Loucy (cell line): ENCODE measurements around the gene CDH22.

Experiments used
- H2AFZ ChIP-seq: fragments of 200-600 bp; sonication (generic); 2 replicates; pipeline ENCODE4 v1.6.0; 2016; ENCODE audit warnings: antibody characterized with exemption, mild to moderate bottlenecking, low read length, moderate library complexity
- H3F3A ChIP-seq: fragments of 200-600 bp; 2 replicates; pipeline ENCODE4 v1.6.0; 2016; ENCODE audit warnings: antibody characterized with exemption, low read depth, mild to moderate bottlenecking
- H3K27me3 ChIP-seq: fragments of 200-600 bp; sonication (generic); 2 replicates; pipeline ENCODE4 v1.6.1; 2014; ENCODE audit warnings: low read length, mild to moderate bottlenecking; ENCODE audit not compliant: insufficient read depth, poor library complexity, severe bottlenecking
- H3K36me3 ChIP-seq: fragments of 200-600 bp; sonication (generic); 2 replicates; pipeline ENCODE4 v1.6.1; 2016; ENCODE audit warnings: low read length; ENCODE audit not compliant: insufficient read depth
- H3K4me1 ChIP-seq: fragments of 200-600 bp; sonication (generic); 2 replicates; pipeline ENCODE4 v1.5.1; 2014; ENCODE audit warnings: low read length, mild to moderate bottlenecking; ENCODE audit not compliant: insufficient read depth, poor library complexity, severe bottlenecking
- H3K4me2 ChIP-seq: fragments of 200-600 bp; sonication (generic); 2 replicates; pipeline ENCODE4 v1.6.0; 2014; ENCODE audit warnings: antibody characterized with exemption, low read length, low read depth, mild to moderate bottlenecking; ENCODE audit not compliant: poor library complexity, severe bottlenecking
- H3K4me3 ChIP-seq: fragments of 200-600 bp; sonication (generic); 2 replicates; pipeline ENCODE4 v1.5.1; 2014; ENCODE audit warnings: low read length, mild to moderate bottlenecking, mixed read lengths; ENCODE audit not compliant: poor library complexity, severe bottlenecking
- H3K79me2 ChIP-seq: fragments of 200-600 bp; sonication (generic); 2 replicates; pipeline ENCODE4 v1.6.1; 2014; ENCODE audit warnings: low read length; ENCODE audit not compliant: insufficient read depth
- H3K9ac ChIP-seq: fragments of 200-600 bp; sonication (generic); 2 replicates; pipeline ENCODE4 v1.6.0; 2014; ENCODE audit warnings: mild to moderate bottlenecking, low read depth, low read length, moderate library complexity; ENCODE audit not compliant: poor library complexity, severe bottlenecking
- H3K9me2 ChIP-seq: fragments of 200-600 bp; sonication (generic); replicated peaks from 2 replicates; pipeline ENCODE4 v1.6.1; 2016; ENCODE audit warnings: low read depth, low read length, mixed read lengths
- H3K9me3 ChIP-seq: fragments of 200-600 bp; sonication (generic); 2 replicates; pipeline ENCODE4 v1.6.1; 2014; ENCODE audit warnings: mild to moderate bottlenecking, antibody characterized with exemption, low read length, low read depth; ENCODE audit not compliant: insufficient read depth
- H4K20me1 ChIP-seq: fragments of 200-600 bp; sonication (generic); 2 replicates; pipeline ENCODE4 v1.6.0; 2014; ENCODE audit warnings: antibody characterized with exemption, low read length, mild to moderate bottlenecking; ENCODE audit not compliant: insufficient read depth, poor library complexity, severe bottlenecking
- EZH2phosphoT487 ChIP-seq: fragments of 200-600 bp; IDR thresholded peaks from 2 replicates; pipeline ENCODE4 v1.6.1; 2018; ENCODE audit warnings: antibody characterized with exemption, mild to moderate bottlenecking, moderate library complexity, borderline replicate concordance
- TF ChIP-seq, protein P1 (sequence below): fragments of 200-600 bp; sonication (generic); conservative IDR thresholded peaks from 2 replicates; pipeline ENCODE4 v1.5.1; 2014; ENCODE audit warnings: mild to moderate bottlenecking, antibody characterized with exemption, low read length

The CDH22 gene

DNA sequence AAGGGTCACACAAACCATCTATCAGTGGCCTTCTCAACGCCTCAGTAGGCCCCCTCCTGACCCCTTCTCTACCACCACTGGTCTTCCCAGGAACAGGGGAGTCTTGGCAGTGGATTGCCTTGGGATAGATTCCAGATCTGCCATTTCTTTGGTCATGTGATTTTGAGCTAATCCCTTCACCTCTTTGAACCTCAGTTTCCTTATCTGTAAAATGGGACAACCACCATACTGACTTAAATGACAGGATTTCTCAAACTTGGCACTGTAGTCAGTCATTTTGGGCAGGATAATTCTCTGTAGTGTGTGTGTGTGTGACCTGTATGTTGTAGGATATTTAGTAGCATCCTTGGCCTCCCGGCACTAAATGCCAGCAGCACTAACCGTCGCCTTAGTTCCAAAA, 89.1 kb downstream of the CDH22 start:
- Histone ChIP-seq H3K4me2 (no peak overlapping the region), H3K4me1 (no peaks in the 10 kb centered on the region), H4K20me1 (no peaks in the 10 kb centered on the region), H3K4me3 (no peak overlapping the region), H3K36me3 (no peaks in the 10 kb centered on the region), H3F3A (no peaks in the 10 kb centered on the region), H3K79me2 (no peaks in the 10 kb centered on the region), H3K9me2 (no peaks in the 10 kb centered on the region), H3K9ac (no peak overlapping the region), H3K27me3 (no peaks in the 10 kb centered on the region), H3K9me3 (no peaks in the 10 kb centered on the region), H2AFZ (no peak overlapping the region)
- no peak for TF ChIP-seq EZH2phosphoT487
- TF ChIP-seq, protein P1, sequence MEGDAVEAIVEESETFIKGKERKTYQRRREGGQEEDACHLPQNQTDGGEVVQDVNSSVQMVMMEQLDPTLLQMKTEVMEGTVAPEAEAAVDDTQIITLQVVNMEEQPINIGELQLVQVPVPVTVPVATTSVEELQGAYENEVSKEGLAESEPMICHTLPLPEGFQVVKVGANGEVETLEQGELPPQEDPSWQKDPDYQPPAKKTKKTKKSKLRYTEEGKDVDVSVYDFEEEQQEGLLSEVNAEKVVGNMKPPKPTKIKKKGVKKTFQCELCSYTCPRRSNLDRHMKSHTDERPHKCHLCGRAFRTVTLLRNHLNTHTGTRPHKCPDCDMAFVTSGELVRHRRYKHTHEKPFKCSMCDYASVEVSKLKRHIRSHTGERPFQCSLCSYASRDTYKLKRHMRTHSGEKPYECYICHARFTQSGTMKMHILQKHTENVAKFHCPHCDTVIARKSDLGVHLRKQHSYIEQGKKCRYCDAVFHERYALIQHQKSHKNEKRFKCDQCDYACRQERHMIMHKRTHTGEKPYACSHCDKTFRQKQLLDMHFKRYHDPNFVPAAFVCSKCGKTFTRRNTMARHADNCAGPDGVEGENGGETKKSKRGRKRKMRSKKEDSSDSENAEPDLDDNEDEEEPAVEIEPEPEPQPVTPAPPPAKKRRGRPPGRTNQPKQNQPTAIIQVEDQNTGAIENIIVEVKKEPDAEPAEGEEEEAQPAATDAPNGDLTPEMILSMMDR: no peak

DNA sequence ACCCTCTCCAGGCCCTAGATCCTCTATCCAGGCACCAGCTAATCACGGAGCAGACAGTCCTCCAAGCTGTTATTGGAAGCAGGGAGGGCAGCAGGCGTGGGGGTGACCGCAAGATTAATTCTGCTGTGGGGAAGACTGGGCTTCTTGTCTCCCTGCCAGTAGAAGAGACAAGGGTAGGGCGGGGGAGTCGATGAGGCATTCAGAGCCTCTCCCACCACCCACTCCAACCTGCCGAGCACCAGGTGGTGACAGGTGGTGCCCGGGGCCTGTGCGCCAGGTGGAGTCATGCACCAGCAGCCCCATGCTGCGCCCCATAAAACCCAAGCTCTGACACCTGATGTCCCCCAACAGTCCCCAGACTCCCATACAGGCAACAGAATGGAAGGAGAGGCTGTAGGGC, 89.6 kb downstream of the CDH22 start:
- Histone ChIP-seq H3K79me2 (no peaks in the 10 kb centered on the region), H3K36me3 (no peaks in the 10 kb centered on the region), H3K4me2 (no peak overlapping the region), H3K9ac (no peak overlapping the region), H3K9me2 (no peaks in the 10 kb centered on the region), H3K4me3 (no peak overlapping the region), H3F3A (no peaks in the 10 kb centered on the region), H3K9me3 (no peaks in the 10 kb centered on the region), H4K20me1 (no peaks in the 10 kb centered on the region), H3K27me3 (no peaks in the 10 kb centered on the region), H2AFZ (no peak overlapping the region), H3K4me1 (no peaks in the 10 kb centered on the region)
- TF ChIP-seq EZH2phosphoT487: no peak
- TF ChIP-seq, protein P1: no peak

DNA sequence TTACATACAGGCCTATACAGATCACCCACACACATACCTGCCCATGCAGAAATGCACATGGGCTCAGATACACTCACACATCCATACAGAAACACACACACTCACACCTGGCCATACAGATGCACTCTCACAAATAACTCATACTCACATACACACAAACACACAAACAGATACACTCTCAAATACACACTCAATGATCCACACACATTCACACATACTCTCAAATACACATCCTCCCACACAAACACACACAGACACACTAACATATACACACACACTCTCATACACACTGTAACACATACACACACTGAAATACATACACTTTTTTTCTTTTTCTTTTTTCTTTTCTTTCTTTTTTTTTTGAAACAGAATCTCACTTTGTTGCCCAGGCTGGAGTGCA, 90.7 kb downstream of the CDH22 start:
- Histone ChIP-seq H2AFZ (no peak overlapping the region), H3K36me3 (no peaks in the 10 kb centered on the region), H3K9me3 (no peaks in the 10 kb centered on the region), H3F3A (no peaks in the 10 kb centered on the region), H3K4me3 (no peak overlapping the region), H3K4me2 (no peak overlapping the region), H4K20me1 (no peaks in the 10 kb centered on the region), H3K27me3 (no peaks in the 10 kb centered on the region), H3K9ac (no peak overlapping the region), H3K9me2 (no peaks in the 10 kb centered on the region), H3K79me2 (no peaks in the 10 kb centered on the region), H3K4me1 (no peaks in the 10 kb centered on the region)
- TF ChIP-seq, protein P1: no peak
- no peak for TF ChIP-seq EZH2phosphoT487
